ENCODE data around the gene TMEM151A. TPM values are rescaled to one million over a fixed set of nuclear protein-coding genes. Genes with fewer than 3 reads are reported as not detected.

TMEM151A gene
- total and polyA plus RNA-seq, 2 experiments from 2014 or later, result 1.0 to 4.4 TPM

GRCh38 chr11:66281001-66281400, 10.7 kb upstream of the TMEM151A start:
- DNase-seq (ENCODE audit: low spot score), result peak; percentile 34
- no peak overlapping the region for H2AFZ ChIP-seq
- no peaks in the 10 kb centered on the region for H3K36me3 ChIP-seq (ENCODE audit: insufficient read depth)
- peaks cover 9% of the 10 kb centered on the region for H3K4me1 ChIP-seq (ENCODE audit: insufficient read depth)
- TF ChIP-seq JUNB (IDR thresholded peaks at IDR 0.05; ENCODE audit: unreplicated experiment) (no peak), ZNF331 (CRISPR knock-in tag; IDR thresholded peaks at IDR 0.05; ENCODE audit: low read depth) (no peak), POLR2AphosphoS5 (IDR thresholded peaks at IDR 0.05; ENCODE audit: low read depth) (no peak), CREB1 (CRISPR knock-in tag; IDR thresholded peaks at IDR 0.05; ENCODE audit: low read depth) (no peak), ETS1 (IDR thresholded peaks at IDR 0.05) (no peak), EZH2phosphoT487 (IDR thresholded peaks at IDR 0.05; ENCODE audit: unreplicated experiment) (no peak), CTCF (conservative IDR thresholded peaks at IDR 0.05; ENCODE audit: low read depth in 2 of 2) (no peak), NANOG (IDR thresholded peaks at IDR 0.05; ENCODE audit: borderline replicate concordance) (no peak), REST (IDR thresholded peaks at IDR 0.05; ENCODE audit: unreplicated experiment) (no peak), EZH2 (IDR thresholded peaks at IDR 0.05; ENCODE audit: low read depth, unreplicated experiment) (no peak), STAT1 (IDR thresholded peaks at IDR 0.05; ENCODE audit: unreplicated experiment) (no peak), ZNF462 (CRISPR knock-in tag; IDR thresholded peaks at IDR 0.05) (no peak)
- H3K9me3 Mint-ChIP-seq, result no peaks in the 10 kb centered on the region
- H3F3A ChIP-seq (replicated peaks; ENCODE audit: low read depth), result 0 out of 2 replicates have a peak, but pooled peaks cover 11% of the 10 kb centered on the region
- peaks cover 32% of the 10 kb centered on the region for H3K4me1 Mint-ChIP-seq
- H3K27me3 ChIP-seq (ENCODE audit: insufficient read depth), result no peaks in the 10 kb centered on the region
- no peaks in the 10 kb centered on the region for H3K9me2 ChIP-seq (ENCODE audit: insufficient read depth)
- no peak overlapping the region for H3K27ac Mint-ChIP-seq
- no peak for ATAC-seq
- H4K20me1 ChIP-seq (replicated peaks; ENCODE audit: insufficient read depth), result no peaks in the 10 kb centered on the region; the same call in none of the 2 replicates
- peaks cover 25% of the 10 kb centered on the region for H3K27me3 Mint-ChIP-seq (ENCODE audit: insufficient read depth, low read depth, poor library complexity)
- no peak overlapping the region for H3K4me3 ChIP-seq
- no peaks in the 10 kb centered on the region; the same call in 1 of the 3 replicates for H3K36me3 Mint-ChIP-seq (ENCODE audit: low read depth)
- H3K4me3 Mint-ChIP-seq, result peak overlapping the region; percentile 13; the same call in 1 of the 3 replicates
- H3K4me2 ChIP-seq, result no peak overlapping the region
- H3K27ac ChIP-seq (ENCODE audit: low read depth), result no peak overlapping the region
- H3K79me2 ChIP-seq (replicated peaks; ENCODE audit: insufficient read depth), result no peaks in the 10 kb centered on the region
